OCI-LY1 (cell line): Measurements from ENCODE around the gene BCHE.

ENCODE experiments used
- H2AFZ ChIP-seq: fragments of 200-600 bp; sonication (generic), shearing (Covaris generic); 2 replicates; pipeline ENCODE4 v1.6.0; 2014; ENCODE audit warnings: antibody characterized with exemption, mild to moderate bottlenecking, low read length
- H3F3A ChIP-seq: fragments of 200-600 bp; sonication (generic), shearing (Covaris generic); 2 replicates; pipeline ENCODE4 v1.6.0; 2014; ENCODE audit warnings: mild to moderate bottlenecking, antibody characterized with exemption, low read length, moderate library complexity; ENCODE audit not compliant: insufficient read depth
- H3K27ac ChIP-seq: fragments of 200-600 bp; sonication (generic); 2 replicates; pipeline ENCODE4 v1.5.1; 2014; ENCODE audit warnings: low read length, mixed run types, mild to moderate bottlenecking, low read depth; ENCODE audit not compliant: poor library complexity, severe bottlenecking
- H3K27me3 ChIP-seq: fragments of 200-600 bp; sonication (generic); 2 replicates; pipeline ENCODE4 v1.6.0; 2014; ENCODE audit warnings: antibody characterized with exemption, mild to moderate bottlenecking, low read length, moderate library complexity; ENCODE audit not compliant: insufficient read depth
- H3K36me3 ChIP-seq: fragments of 200-600 bp; sonication (generic); 2 replicates; pipeline ENCODE4 v1.6.1; 2014; ENCODE audit warnings: mild to moderate bottlenecking, antibody characterized with exemption, low read length, moderate library complexity, mixed read lengths; ENCODE audit not compliant: insufficient read depth
- H3K4me1 ChIP-seq: fragments of 200-600 bp; sonication (generic); 2 replicates; pipeline ENCODE4 v1.5.1; 2014; ENCODE audit warnings: mild to moderate bottlenecking, low read length, moderate library complexity; ENCODE audit not compliant: insufficient read depth, severe bottlenecking
- H3K4me2 ChIP-seq: fragments of 200-600 bp; sonication (generic), shearing (Covaris generic); 2 replicates; pipeline ENCODE4 v1.6.1; 2014; ENCODE audit warnings: low read length
- H3K4me3 ChIP-seq: fragments of 200-600 bp; sonication (generic); 2 replicates; pipeline ENCODE4 v1.5.1; 2014; ENCODE audit warnings: low read length, low read depth, mild to moderate bottlenecking, mixed read lengths; ENCODE audit not compliant: poor library complexity, severe bottlenecking
- H3K79me2 ChIP-seq: fragments of 200-600 bp; shearing (Covaris generic); 2 replicates; pipeline ENCODE4 v1.6.1; 2016; ENCODE audit warnings: mixed run types, low read length, mixed read lengths; ENCODE audit not compliant: insufficient read depth
- H3K9ac ChIP-seq: fragments of 200-600 bp; sonication (generic), shearing (Covaris generic); 2 replicates; pipeline ENCODE4 v1.6.1; 2014; ENCODE audit warnings: mild to moderate bottlenecking, low read length, mixed read lengths
- H3K9me2 ChIP-seq: fragments of 200-600 bp; sonication (generic), shearing (Covaris generic); 2 replicates; pipeline ENCODE4 v1.6.1; 2014; ENCODE audit warnings: low read depth, mild to moderate bottlenecking, low read length, mixed read lengths
- H3K9me3 ChIP-seq: fragments of 200-600 bp; shearing (Covaris generic); 2 replicates; pipeline ENCODE4 v1.6.1; 2014; ENCODE audit warnings: low read length, mixed read lengths
- H4K20me1 ChIP-seq: fragments of 200-600 bp; sonication (generic), shearing (Covaris generic); 2 replicates; pipeline ENCODE4 v1.6.0; 2016; ENCODE audit warnings: mild to moderate bottlenecking, low read length; ENCODE audit not compliant: insufficient read depth
- EZH2 ChIP-seq: fragments of 200-600 bp; sonication (generic), shearing (Covaris generic); IDR thresholded peaks from 2 replicates; pipeline ENCODE4 v1.8.0; 2017; ENCODE audit warnings: borderline replicate concordance, mixed run types, mild to moderate bottlenecking, antibody characterized with exemption, low read length, moderate library complexity, mixed read lengths
- TF ChIP-seq, protein P1 (sequence below): fragments of 200-600 bp; sonication (generic), shearing (Covaris generic); IDR thresholded peaks from 2 replicates; pipeline ENCODE4 v1.5.1; 2017; ENCODE audit warnings: mild to moderate bottlenecking, antibody characterized with exemption, low read length, moderate library complexity, mixed read lengths

The BCHE gene

DNA sequence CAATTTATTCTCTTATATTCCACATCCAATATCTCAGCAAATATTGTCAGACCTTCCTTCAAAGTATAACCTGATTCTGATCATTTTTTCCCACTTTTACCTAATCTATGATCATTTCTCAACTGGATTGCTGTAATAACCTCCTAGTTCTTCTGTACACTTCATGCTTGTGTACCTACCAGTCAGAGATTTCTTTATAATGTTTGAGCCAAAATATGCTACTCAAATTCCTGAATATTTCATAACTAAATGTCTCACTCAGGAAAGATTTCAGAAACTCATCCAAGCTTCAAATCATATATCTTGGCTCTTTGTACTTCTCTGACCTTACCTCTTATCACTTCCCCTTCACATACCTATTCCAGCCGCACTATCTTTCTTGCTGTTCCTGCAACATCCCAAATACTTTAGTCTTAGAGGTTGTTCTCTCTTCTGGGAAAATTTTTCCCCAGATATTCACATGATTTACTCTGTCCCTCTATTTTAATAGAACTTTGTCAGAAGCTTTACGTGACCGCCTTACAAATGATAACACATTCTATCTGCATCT lies 20.0 kb downstream of the BCHE start:
- Histone ChIP-seq H3K9me2 (no peaks in the 10 kb centered on the region), H3K27me3 (no peaks in the 10 kb centered on the region), H3K79me2 (no peaks in the 10 kb centered on the region), H3K36me3 (no peaks in the 10 kb centered on the region), H3K4me3 (no peak overlapping the region), H2AFZ (no peak overlapping the region), H3K27ac (no peak overlapping the region), H4K20me1 (no peaks in the 10 kb centered on the region), H3K4me2 (no peak overlapping the region), H3K9me3 (no peaks in the 10 kb centered on the region), H3K4me1 (no peaks in the 10 kb centered on the region), H3F3A (0 out of 2 replicates have a peak, but pooled peaks cover 3% of the 10 kb centered on the region), H3K9ac (no peak overlapping the region)
- TF ChIP-seq, protein P1, sequence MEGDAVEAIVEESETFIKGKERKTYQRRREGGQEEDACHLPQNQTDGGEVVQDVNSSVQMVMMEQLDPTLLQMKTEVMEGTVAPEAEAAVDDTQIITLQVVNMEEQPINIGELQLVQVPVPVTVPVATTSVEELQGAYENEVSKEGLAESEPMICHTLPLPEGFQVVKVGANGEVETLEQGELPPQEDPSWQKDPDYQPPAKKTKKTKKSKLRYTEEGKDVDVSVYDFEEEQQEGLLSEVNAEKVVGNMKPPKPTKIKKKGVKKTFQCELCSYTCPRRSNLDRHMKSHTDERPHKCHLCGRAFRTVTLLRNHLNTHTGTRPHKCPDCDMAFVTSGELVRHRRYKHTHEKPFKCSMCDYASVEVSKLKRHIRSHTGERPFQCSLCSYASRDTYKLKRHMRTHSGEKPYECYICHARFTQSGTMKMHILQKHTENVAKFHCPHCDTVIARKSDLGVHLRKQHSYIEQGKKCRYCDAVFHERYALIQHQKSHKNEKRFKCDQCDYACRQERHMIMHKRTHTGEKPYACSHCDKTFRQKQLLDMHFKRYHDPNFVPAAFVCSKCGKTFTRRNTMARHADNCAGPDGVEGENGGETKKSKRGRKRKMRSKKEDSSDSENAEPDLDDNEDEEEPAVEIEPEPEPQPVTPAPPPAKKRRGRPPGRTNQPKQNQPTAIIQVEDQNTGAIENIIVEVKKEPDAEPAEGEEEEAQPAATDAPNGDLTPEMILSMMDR = no peak
- no peak for TF ChIP-seq EZH2

DNA sequence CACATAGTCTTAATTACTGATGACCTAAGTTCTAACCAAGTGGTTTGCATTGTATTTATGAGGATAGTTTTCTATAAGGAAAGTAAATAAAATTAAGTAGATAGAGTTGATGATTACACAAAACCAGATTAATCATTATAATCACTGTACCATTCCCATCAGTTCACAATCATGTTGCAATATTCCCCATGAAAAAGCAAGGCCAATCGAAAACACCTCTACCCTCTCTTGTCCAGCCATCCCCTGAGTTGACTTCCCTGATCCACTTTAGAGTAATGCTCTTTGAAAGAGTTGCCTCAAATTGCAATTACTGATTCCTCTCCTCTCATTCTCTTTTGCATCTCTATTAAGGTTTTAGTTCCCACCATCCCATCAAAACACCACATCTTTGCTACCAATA lies 21.0 kb downstream of the BCHE start:
- Histone ChIP-seq H4K20me1 (no peaks in the 10 kb centered on the region), H3K36me3 (no peaks in the 10 kb centered on the region), H3K9me2 (no peaks in the 10 kb centered on the region), H3K4me2 (no peak overlapping the region), H3F3A (0 out of 2 replicates have a peak, but pooled peaks cover 3% of the 10 kb centered on the region), H2AFZ (no peak overlapping the region), H3K9me3 (no peaks in the 10 kb centered on the region), H3K4me3 (no peak overlapping the region), H3K4me1 (no peaks in the 10 kb centered on the region), H3K79me2 (no peaks in the 10 kb centered on the region), H3K27me3 (no peaks in the 10 kb centered on the region), H3K9ac (no peak overlapping the region), H3K27ac (no peak overlapping the region)
- TF ChIP-seq, protein P1 = no peak
- no peak for TF ChIP-seq EZH2

DNA sequence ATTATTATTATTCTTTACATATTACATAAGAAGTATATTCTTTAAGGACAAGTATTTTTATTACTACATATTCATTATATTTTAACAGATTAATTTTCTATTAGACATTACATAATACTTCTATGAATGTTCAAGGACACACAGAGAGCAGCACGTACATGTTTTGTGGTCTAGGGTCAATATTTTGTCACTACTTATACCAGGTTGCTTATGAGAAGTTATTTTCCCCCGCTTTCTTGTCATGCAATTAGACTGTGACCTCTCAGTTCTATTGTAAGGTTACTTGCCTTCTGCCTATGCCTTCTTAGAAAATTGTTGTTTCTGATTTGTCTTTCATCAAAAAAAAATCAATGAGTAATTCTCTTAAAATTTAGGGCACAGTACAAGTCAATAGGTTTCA lies 21.5 kb downstream of the BCHE start:
- H4K20me1 ChIP-seq = no peaks in the 10 kb centered on the region
- H3K4me1 ChIP-seq = no peaks in the 10 kb centered on the region
- H3K79me2 ChIP-seq = no peaks in the 10 kb centered on the region
- no peak overlapping the region for H3K9ac ChIP-seq
- 0 out of 2 replicates have a peak, but pooled peaks cover 3% of the 10 kb centered on the region for H3F3A ChIP-seq
- H3K4me3 ChIP-seq = no peak overlapping the region
- no peak overlapping the region for H3K4me2 ChIP-seq
- H3K27me3 ChIP-seq = no peaks in the 10 kb centered on the region
- H3K9me3 ChIP-seq = no peaks in the 10 kb centered on the region
- no peaks in the 10 kb centered on the region for H3K9me2 ChIP-seq
- no peak for TF ChIP-seq EZH2
- TF ChIP-seq, protein P1 = no peak
- H3K36me3 ChIP-seq = no peaks in the 10 kb centered on the region
- H2AFZ ChIP-seq = no peak overlapping the region
- H3K27ac ChIP-seq = no peak overlapping the region
